ENCODE results near the gene LENEP. TPM values are rescaled to one million over a fixed set of nuclear protein-coding genes. Genes with fewer than 3 reads are reported as not detected.

The LENEP gene
- total RNA-seq, 1 donor from 2014 or later: not detected

Small RNAs within 50 kb of the gene (small RNA-seq; reads per million reads assigned to genes)
- gene MIR4258 (ENCODE audit: low replicate concordance) (not detected), gene RF00017 (ENCODE audit: low replicate concordance) (not detected)

Other genes starting within 250 kb of the LENEP start
- 4.9 TPM for gene KCNN3, start 123.3 kb upstream of the LENEP start, total RNA-seq
- 13.5 TPM for gene PMVK, start 56.9 kb upstream of the LENEP start, total RNA-seq
- 17.2 TPM for gene PBXIP1, start 37.5 kb upstream of the LENEP start, total RNA-seq
- 10.1 TPM for gene PYGO2, start 31.8 kb upstream of the LENEP start, total RNA-seq
- gene SHC1, start 22.8 kb upstream of the LENEP start, total RNA-seq: 7.4 TPM
- gene CKS1B, start 18.9 kb upstream of the LENEP start, total RNA-seq: 11.8 TPM
- gene FLAD1, start 10.2 kb upstream of the LENEP start, total RNA-seq: 9.8 TPM
- gene ZBTB7B, start 9.2 kb downstream of the LENEP start, total RNA-seq: 1.5 TPM
- gene DCST2, start 40.2 kb downstream of the LENEP start, total RNA-seq: not detected
- 0.25 TPM for gene DCST1, start 40.2 kb downstream of the LENEP start, total RNA-seq
- 11.1 TPM for gene ADAM15, start 57.7 kb downstream of the LENEP start, total RNA-seq
- 0.74 TPM for gene EFNA4, start 70.2 kb downstream of the LENEP start, total RNA-seq
- gene EFNA3, start 85.3 kb downstream of the LENEP start, total RNA-seq: 10.6 TPM
- 2.7 TPM for gene EFNA1, start 134.3 kb downstream of the LENEP start, total RNA-seq
- 5.2 TPM for gene SLC50A1, start 142.3 kb downstream of the LENEP start, total RNA-seq
- 14.3 TPM for gene DPM3, start 146.9 kb downstream of the LENEP start, total RNA-seq
- gene KRTCAP2, start 179.7 kb downstream of the LENEP start, total RNA-seq: 21.4 TPM
- gene TRIM46, start 180.3 kb downstream of the LENEP start, total RNA-seq: 18.9 TPM
- gene THBS3, start 214.3 kb downstream of the LENEP start, total RNA-seq: 4.7 TPM
- 14.0 TPM for gene MTX1, start 215.1 kb downstream of the LENEP start, total RNA-seq

Measured in temporal lobe (tissue), 2 donors.